ENCODE data around the gene AIFM3. TPM values are rescaled to one million over a fixed set of nuclear protein-coding genes. Genes with fewer than 3 reads are reported as not detected.

Gene AIFM3
- total RNA-seq, 1 donor from 2014 or later, result 0.99 TPM

DNA sequence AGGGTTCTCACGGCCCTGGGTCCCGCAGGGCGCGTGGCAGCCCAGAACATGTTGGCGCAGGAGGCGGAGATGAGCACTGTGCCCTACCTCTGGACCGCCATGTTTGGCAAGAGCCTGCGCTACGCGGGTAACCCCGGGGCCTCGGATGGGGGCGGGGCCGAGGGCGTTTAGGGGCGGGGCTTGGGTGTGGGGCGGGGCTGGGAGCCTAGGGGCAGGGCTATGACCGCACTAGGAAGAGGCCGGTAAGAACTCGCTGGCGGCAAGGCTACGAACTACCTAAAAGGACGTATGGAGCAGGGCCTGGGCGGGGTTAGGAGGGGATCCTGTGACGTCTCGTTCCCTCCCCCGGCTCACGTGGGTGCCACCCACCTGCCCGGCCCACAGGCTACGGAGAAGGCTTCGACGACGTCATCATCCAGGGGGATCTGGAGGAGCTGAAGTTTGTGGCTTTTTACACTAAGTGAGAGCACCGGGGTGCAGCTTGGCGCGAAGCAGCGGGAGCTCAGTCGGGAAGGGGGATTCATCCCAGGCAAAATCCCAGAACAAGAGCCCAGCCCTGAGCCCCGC lies 12.3 kb downstream of the AIFM3 start:
- H3K4me3 Mint-ChIP-seq (ENCODE audit: unreplicated experiment), result peak overlapping the region; percentile 57
- no peak for DNase-seq (ENCODE audit: extremely low spot score, unreplicated experiment)
- no peaks in the 10 kb centered on the region for H3K36me3 Mint-ChIP-seq (ENCODE audit: unreplicated experiment)
- no peak overlapping the region for H3K27ac Mint-ChIP-seq (ENCODE audit: unreplicated experiment)
- peaks cover 7% of the 10 kb centered on the region for H3K9me3 Mint-ChIP-seq (ENCODE audit: unreplicated experiment)
- TF ChIP-seq, protein P1, sequence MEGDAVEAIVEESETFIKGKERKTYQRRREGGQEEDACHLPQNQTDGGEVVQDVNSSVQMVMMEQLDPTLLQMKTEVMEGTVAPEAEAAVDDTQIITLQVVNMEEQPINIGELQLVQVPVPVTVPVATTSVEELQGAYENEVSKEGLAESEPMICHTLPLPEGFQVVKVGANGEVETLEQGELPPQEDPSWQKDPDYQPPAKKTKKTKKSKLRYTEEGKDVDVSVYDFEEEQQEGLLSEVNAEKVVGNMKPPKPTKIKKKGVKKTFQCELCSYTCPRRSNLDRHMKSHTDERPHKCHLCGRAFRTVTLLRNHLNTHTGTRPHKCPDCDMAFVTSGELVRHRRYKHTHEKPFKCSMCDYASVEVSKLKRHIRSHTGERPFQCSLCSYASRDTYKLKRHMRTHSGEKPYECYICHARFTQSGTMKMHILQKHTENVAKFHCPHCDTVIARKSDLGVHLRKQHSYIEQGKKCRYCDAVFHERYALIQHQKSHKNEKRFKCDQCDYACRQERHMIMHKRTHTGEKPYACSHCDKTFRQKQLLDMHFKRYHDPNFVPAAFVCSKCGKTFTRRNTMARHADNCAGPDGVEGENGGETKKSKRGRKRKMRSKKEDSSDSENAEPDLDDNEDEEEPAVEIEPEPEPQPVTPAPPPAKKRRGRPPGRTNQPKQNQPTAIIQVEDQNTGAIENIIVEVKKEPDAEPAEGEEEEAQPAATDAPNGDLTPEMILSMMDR (IDR thresholded peaks at IDR 0.05), result no peak
- H3K4me1 Mint-ChIP-seq (ENCODE audit: unreplicated experiment), result peaks cover 28% of the 10 kb centered on the region
- H3K27me3 Mint-ChIP-seq (ENCODE audit: unreplicated experiment), result no peaks in the 10 kb centered on the region

DNA sequence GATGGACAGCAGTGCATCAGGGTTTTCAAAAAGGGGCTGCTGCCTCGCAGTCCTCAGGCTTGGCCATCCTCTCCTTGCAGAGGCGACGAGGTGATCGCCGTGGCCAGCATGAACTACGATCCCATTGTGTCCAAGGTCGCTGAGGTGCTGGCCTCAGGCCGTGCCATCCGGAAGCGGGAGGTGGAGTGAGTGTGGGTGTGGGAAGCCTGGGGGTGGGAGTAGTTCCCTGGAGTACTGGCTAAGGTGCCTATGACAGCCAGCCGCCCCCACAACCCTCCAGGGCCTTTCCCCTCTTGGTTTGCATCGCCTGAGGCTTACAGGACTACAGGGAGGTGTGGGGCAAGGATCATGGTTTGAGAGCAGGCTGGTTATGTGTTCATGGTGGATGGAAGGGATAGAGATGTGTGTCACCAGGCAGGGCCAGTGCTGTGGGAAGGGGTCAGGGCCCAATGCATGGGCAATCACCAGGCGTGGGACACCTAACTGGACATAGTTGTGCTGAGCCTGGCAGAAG lies 12.9 kb downstream of the AIFM3 start:
- Mint-ChIP-seq H3K9me3 (ENCODE audit: unreplicated experiment) (peaks cover 7% of the 10 kb centered on the region), H3K27ac (ENCODE audit: unreplicated experiment) (no peak overlapping the region), H3K4me1 (ENCODE audit: unreplicated experiment) (peaks cover 28% of the 10 kb centered on the region), H3K27me3 (ENCODE audit: unreplicated experiment) (no peaks in the 10 kb centered on the region), H3K36me3 (ENCODE audit: unreplicated experiment) (no peaks in the 10 kb centered on the region), H3K4me3 (ENCODE audit: unreplicated experiment) (peak overlapping the region; percentile 57)
- TF ChIP-seq, protein P1 (IDR thresholded peaks at IDR 0.05), result no peak
- DNase-seq (ENCODE audit: extremely low spot score, unreplicated experiment), result no peak

DNA sequence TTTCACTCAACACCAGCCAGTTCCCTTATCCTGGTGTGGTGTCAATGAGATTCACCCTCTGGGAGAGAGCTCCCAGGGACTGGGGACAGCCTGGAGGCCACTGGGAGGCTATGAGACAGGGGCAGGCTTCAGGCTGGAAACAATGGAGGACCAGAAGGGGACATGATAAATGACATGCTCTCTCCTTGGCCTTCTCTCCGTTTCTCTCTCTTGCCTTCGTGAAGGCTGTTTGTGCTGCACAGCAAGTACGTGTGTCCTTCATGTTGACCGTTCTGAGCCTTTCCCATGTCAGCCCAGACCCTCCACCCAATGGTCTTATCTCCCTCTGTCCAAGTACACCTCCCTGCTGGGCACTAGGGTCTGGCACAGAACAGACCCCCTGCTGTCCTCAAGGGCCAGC lies 13.5 kb downstream of the AIFM3 start:
- peaks cover 7% of the 10 kb centered on the region for H3K9me3 Mint-ChIP-seq (ENCODE audit: unreplicated experiment)
- no peak overlapping the region for H3K27ac Mint-ChIP-seq (ENCODE audit: unreplicated experiment)
- peaks cover 28% of the 10 kb centered on the region for H3K4me1 Mint-ChIP-seq (ENCODE audit: unreplicated experiment)
- TF ChIP-seq, protein P1 (IDR thresholded peaks at IDR 0.05), result no peak
- H3K27me3 Mint-ChIP-seq (ENCODE audit: unreplicated experiment), result no peaks in the 10 kb centered on the region
- H3K36me3 Mint-ChIP-seq (ENCODE audit: unreplicated experiment), result no peaks in the 10 kb centered on the region
- H3K4me3 Mint-ChIP-seq (ENCODE audit: unreplicated experiment), result peak overlapping the region; percentile 100
- DNase-seq (ENCODE audit: extremely low spot score, unreplicated experiment), result no peak

DNA sequence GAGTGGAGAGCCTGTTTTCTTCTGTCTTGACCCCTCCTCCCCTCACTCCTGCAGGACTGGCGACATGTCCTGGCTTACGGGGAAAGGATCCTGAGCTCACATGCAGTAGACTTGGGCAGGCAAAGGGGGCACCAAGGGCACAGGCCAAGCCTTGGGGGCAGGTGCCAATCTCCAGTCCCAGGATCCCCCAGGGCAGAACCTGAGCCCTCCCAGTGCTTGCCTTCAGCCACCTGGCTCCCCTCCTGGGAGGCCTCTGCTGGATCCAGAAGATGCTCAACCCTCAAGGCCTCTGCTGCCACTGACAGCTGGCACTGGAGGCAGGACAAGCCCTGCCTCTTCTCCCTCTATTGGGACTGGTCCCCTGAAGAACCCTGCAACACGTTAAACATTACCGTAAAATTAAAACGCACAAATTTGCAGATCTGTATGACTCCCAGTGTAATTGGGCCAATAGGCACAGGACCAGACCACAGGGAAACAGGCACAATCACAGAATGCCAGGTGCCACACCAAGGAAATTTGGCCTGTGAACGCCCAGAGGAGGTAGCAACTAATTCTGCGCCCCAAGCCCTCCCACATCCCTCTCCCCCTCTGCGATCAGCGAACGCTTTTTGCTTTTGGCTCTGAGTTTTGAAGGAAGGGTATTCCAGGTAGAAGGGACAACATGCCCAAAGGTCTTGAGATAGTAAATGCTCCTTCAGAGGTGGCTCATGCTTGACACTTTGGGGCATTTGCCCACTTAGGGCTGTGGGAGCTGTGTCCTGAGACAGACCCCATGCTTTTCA lies 14.1 kb downstream of the AIFM3 start:
- peaks cover 7% of the 10 kb centered on the region for H3K9me3 Mint-ChIP-seq (ENCODE audit: unreplicated experiment)
- H3K36me3 Mint-ChIP-seq (ENCODE audit: unreplicated experiment), result peaks cover 5% of the 10 kb centered on the region
- H3K4me3 Mint-ChIP-seq (ENCODE audit: unreplicated experiment), result peak overlapping the region; percentile 100
- H3K27me3 Mint-ChIP-seq (ENCODE audit: unreplicated experiment), result no peaks in the 10 kb centered on the region
- no peak for DNase-seq (ENCODE audit: extremely low spot score, unreplicated experiment)
- TF ChIP-seq, protein P1 (IDR thresholded peaks at IDR 0.05), result no peak
- peaks cover 28% of the 10 kb centered on the region for H3K4me1 Mint-ChIP-seq (ENCODE audit: unreplicated experiment)
- H3K27ac Mint-ChIP-seq (ENCODE audit: unreplicated experiment), result peak overlapping the region; percentile 92

All from osteocyte (in vitro differentiated cells).